NOMO-1 treated with dmso at 0.1 percent for 144 hours (cell line): ENCODE measurements around the gene AK2.
"Not testable (repeated sequence)": the region's sequence is repeated elsewhere in the genome, so short reads cannot be mapped to it uniquely, and the experiment has no call there.

Experiments
- DNase-seq: peaks from one replicate; lab custom pipeline; 2025; ENCODE audit not compliant: unreplicated experiment; lab: John Stamatoyannopoulos, UW

The AK2 gene

DNA sequence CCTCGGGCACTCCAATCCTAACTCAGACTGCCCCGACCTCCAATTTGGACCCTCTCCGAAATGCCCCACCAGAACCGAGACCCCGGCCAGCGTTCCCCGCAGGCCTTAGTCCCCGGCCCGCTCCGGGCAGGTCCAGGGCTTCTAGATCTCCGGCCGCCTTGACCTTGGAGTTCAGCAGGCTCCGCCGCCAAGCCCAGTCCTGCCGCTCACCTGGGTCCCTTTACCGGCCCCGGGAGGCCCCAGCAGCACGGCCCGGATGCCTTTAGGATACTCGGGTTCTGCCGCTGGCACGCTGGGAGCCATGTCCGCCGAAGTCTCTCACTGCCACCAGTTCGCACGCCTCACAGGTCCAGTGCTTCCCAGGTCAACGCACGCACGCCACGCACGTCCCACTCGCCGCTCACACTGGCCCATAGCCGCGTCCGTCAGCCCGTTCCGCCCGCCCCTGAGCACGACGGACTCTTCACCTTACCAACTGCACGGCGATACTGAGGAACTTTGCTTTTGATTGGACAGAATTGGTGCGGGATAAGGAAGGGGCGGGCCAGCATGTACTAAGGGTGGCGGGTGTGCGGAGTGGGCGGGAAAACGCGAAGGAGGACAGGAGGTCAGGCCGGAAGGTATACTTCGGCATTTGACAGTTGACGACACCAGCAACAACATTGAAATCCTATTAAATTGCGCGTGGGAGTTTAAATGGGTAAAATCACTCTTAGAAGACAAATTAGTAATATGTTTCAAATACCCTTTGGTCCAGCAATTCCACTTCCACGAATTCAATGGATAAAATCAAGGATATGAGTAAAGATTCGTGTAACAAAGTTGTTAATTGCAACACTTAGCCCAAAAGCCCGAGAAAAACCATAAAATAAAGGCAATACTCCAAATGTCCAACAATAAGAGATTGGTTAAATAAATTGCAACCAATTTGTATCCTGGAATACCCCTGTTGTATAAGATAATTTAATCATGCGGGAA is at the start of gene AK2:
AK2 (minus strand) TSS at position 358 of the 978 bp plus-strand sequence; CDS start at position 303, 55 bp downstream.
- peak; percentile 100 for DNase-seq

DNA sequence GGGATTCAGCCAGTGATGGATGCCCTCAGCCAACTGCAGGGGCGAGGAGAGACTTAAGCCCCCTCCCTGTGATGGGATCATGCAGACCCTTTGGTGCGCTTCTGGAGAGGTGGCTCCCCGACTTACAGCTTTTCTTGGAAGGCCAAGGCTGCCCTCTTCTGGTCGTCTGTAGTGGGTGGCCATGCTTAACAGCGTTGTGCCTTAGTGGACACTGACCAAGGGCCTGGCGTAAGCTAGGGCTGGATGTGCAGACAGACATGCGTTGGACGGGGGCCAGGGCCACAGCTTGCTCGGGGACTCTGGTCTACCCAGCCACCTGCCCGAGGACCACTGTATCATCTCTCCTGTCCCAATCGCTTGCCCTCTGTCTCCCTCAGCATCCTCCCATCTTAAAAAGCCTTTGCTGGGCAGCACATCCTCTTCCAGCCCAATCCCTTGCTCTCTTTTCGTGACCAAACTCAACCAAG is 49.7 kb upstream of the AK2 start:
- peak; percentile 53 for DNase-seq

DNA sequence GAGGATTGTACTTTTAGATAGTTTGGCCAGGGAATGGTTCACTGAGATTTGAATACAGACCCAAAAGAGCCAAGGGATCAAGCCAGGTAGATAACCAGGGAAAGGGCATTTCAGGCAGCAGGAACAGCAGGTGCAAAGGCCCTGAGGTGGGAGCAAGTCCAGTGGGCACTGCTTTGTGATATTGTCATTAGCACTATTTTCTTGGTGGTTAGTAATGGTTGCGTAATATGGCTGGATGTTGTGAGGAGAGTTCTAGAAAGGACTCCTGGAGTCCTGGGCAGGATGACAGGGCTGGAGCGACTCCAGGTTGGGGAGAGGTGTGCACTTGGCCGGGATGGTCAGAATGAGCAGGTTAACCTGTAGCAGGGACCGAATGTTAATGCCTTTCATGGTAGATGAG is 48.6 kb upstream of the AK2 start:
- no peak for DNase-seq

DNA sequence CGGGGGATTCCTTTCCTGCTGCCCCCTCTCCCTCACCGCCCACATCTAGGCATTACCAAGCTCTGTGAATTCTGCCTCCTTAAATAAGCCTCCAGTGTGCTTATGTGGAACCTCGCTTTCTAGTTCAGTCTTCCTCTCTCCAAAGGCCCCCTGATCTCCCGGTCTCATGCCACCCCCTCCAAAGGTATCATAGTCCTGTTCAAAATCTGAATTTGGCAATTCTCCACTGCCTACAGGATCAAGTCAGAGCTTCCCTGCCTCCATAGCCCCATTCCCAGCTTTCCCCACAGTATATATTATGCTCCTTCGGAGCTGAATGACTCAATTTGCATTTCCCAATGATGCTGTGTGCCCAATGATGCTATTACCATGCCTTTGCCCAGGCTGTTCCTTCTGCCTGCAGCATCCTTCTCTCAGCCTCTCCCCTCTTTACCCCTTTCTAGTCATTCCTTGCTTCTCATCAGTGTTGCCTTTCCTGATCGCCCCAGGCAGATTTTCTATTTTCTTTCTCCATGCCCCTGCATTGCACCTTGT is 46.0 kb upstream of the AK2 start:
- DNase-seq: no peak

DNA sequence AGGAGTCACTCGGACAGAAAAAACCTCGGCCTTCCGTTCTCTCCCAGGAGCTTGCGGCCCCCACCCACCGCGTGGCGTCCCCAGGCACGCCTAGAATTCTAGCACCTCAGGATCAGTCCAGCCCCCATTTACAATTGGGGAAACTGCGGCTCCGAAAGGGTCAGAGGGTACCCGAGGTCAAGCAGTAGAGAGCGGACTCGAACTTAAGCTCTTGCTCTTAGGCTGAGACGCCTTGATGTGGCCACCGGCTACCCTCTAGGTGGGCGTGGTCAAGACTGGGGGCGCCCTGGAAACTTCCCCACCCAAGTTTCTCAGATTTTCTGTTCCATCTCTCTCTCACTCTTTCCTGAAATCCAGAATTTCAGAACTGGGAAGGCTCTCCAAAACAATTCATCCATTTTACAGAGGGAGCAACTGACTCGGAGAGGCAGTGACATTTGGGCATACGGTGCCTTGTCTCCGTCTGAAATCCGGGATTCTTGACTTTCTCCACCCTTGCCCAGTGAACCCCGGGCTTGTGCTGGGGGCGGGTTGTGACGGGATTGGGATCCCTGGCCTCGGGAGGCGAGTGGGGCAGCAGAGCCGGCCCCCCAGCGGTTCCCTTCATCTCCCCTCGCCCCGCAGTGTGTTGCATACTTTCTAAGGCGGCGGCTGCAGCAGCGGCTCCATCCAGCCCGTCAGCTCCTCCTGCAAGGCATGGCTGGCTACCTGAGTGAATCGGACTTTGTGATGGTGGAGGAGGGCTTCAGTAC is 45.0 kb upstream of the AK2 start:
- DNase-seq: no peak

DNA sequence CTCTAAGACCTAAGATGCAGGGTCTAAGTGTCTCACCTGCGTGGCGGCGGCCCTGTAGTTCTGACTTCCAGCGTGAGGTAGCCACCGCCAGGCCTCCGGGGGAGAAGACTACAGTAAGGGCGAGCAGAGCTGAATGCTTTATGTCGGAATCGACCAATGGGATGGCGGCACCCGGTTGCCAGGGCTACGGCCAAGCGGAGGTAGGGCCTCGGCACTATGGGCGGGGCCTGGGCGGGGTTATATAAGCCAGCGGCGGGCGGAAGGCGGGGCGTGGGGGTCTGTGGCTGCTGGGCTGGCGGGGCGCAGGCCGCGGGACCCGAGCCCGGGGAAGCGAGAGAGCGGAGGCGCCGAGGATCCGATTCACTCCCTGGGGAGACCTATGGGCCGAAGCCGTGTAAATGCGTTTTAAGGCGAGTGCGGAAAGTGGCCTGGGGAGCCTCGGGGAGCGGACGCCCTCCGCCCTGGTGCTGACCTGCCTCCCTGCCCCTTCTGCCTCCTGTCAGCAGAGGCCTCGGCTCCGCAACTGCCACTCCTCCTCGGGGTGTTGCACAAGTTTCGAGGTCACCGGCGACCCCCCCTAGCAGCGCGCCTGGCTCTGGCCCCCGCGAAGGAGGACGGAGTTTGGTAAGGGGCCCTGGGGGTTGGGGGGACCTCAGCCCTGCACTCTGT is 44.3 kb upstream of the AK2 start, which contains the start of gene AZIN2:
AZIN2 (plus strand) TSS at position 269 of the 669 bp plus-strand sequence. CDS start 1,097 bp downstream, outside the sequence.
- DNase-seq: peak; percentile 86

DNA sequence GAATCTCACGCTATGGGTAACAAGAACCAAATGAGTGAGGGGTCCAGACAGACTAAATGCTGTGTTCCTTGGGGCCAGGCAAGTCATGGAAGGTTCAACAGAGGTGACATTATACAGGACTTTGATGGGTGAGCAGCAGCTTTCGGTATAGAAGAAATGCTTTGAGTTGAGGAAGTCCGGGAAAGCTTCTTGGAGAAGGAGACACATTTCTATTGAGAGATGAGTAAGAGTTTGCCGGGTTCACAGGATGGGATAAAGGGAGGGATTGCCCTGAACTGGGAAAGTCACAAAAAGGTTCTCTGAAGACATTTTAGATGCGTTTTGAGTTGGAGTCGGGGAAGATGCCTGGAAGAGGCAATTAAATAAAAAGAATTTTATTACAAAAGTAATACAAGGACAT is 43.7 kb upstream of the AK2 start:
- DNase-seq: no peak

DNA sequence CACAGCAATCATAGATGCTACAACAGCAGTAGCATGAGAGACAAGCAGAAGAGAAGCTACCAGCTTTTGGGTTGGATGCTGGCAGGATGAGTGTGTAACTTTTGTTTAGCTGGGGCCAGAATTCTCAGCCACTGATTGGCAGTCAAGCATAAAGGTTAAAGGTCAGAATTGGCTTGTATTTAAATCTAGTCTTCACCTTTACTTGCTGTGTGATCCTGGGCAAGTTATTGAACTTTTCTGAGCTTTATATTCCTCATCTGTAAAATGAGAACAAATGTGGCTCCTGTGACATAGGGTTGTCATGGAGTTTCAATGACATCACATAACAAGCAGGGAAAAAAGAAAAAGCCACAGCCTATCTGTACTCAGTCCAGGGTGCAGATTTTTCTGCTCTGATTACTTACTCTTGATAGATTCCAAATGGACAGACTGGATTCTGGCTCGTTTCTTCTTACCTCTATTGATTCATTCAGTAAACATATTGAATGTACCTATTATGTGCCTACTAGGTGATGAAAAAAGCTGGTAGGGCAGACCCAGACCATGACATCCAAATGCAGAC is 41.4 kb upstream of the AK2 start:
- no peak for DNase-seq

DNA sequence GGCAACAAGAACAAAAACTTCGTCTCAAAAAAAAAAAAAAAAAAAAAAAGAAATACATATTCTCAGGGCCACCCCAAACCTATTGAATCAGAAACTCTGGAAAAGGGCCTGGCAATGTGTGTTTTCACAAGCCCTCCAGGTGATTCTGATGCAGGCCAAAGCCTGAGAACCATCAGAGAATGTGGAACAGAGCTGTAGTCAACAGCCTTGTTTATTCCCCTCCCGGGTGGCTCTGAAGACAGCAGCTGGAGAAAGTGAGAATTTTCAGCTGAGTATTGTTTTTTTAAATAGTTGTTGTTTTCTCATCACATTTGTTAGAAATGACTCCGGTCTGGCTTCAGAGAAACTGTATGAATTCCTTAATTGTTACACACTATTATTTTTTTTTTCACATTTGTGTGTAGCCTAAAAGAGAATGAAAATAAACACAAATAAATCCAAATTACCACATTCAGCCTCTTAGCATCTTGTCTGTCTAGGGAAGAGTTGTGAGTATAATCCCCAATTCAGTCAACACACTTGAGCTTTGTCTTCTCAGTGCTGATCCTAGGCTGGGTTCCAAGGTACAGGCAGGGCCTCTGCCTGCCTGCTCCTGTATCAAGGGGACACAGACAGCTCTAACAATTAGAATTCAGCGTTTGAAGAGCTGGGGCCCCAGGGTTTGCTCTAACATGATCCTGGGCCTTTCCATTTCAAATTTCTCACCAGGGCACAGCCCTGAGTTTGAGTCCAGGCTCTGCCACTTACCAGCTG is 37.7 kb upstream of the AK2 start:
- no peak for DNase-seq

DNA sequence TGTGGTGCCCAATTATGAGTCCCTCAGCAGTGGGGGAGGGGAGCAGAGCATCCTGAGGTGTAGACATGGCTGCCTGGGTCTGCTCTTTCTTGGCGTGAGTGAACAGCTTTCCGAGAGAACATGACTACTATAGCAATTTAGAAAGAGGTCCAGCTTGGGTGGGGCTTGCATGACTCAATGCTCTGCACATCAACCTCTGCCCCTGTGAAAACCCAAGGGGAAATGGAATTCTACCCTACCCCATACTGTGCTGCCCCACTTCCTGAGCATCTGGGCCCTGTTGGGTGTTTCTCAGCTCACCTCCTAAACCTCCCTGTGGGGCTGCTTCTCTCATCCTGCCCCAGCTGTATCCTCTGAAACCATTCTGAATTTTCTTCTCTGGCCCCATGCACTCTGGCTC is 36.0 kb upstream of the AK2 start:
- no peak for DNase-seq

DNA sequence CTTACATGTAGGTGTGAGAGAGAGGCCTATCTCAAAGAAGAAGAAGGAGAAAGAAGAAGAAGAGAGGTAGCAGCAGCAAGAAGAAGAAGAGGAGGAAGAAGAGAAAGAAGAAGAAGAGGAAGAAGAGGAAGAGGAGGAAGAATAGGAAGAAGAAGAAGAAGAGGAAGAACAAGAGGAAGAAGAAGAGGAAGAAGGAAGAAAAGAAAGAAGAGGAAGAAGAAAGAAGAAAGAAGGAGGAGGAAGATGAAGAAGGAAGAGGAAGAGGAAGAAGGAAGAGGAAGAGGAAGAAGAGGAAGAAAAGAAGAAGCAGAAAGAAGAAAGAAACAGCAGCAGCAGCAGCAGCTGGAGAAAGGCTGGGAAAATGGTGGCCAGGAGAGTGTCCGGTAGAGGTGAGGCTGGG is 33.9 kb upstream of the AK2 start:
- DNase-seq: no peak

DNA sequence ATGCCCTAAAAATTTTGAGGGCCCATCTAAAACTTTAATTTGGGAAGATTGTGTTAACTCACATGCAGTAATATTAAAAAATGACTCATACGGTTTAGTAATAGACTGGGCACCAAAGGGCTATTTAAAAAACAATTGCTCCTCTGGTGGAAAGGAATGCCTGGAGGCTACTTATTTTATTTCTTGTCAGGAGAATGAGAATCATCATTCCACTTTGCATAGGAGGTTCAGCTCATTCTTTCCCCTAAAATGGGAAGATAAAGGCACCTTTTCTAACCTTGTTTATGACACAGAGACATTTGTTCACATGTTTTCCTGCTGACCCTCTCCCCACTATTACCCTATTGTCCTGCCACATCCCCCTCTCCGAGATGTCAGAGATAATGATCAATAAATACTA is 31.4 kb upstream of the AK2 start:
- DNase-seq: not testable (repeated sequence)

DNA sequence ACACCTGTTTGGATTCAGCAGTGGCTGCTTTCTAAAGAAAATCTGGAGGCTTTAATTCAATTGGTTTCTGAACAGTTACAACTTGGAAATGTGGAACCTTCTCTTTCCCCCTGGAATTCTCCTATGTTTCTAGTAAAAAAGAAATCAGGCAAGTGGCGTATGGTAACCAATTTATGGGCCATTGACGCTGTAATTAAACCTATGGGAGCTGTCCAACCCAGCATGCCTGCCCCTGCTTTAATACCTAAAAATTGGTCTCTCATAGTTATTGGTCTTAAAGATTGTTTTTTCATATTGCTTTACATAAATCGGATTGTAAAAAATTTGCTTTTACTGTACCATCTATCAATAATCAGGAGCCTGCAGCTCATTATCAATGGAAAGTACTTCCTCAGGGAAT is 29.8 kb upstream of the AK2 start:
- not testable (repeated sequence) for DNase-seq

DNA sequence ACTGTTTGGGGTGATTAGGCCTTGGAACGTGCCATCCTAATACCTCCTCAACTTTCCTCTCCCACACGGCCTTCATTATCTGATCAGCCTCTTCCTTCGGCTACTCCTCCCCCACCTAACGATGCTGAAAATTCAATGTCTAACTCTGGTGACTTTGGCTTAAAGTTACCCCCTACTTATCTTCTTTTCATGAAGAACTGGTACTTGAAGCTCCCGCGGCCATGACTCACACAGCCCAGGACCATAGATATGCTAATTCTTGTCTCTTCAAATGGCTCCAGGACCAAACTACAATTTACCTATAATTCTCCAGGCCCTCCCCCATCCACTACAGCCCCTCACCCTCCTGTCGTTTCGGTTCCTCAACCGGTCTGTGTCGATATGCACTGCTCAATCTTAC is 28.6 kb upstream of the AK2 start:
- DNase-seq: no peak

DNA sequence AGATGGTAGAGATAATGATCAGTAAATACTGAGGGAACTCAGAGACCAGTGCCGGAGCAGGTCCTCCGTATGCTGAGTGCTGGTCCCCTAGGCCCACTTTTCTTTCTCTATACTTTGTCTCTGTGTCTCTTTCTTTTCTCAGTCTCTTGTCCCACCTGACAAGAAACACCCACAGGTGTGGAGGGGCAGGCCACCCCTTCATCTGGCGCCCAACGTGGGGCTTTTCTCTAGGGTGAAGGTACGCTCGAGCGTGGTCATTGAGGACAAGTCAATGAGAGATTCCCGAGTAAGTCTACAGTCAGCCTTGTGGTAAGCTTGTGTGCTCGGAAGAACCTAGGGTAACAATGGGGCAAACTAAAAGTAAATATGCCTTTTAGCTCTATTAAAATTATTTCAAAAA is 27.6 kb upstream of the AK2 start:
- not testable (repeated sequence) for DNase-seq

DNA sequence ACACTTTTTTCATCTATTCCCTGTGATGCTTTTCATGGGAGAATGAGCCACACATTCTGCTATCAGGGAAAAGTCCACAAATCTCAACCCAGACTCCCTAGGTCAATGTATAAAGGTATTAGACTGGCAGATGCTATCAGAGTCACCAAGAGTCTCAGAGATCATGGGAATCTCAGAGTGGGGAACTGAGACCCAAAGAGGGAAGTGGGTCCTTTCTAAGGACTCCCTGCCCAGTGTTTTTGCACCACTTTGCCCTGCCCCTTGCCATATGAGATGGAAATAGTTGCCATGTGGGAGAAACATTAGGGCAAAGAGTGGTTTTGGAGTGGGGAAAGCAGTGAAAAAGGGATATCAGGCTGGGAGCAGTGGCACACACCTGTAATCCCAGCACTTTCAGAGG is 25.2 kb upstream of the AK2 start:
- DNase-seq: no peak

DNA sequence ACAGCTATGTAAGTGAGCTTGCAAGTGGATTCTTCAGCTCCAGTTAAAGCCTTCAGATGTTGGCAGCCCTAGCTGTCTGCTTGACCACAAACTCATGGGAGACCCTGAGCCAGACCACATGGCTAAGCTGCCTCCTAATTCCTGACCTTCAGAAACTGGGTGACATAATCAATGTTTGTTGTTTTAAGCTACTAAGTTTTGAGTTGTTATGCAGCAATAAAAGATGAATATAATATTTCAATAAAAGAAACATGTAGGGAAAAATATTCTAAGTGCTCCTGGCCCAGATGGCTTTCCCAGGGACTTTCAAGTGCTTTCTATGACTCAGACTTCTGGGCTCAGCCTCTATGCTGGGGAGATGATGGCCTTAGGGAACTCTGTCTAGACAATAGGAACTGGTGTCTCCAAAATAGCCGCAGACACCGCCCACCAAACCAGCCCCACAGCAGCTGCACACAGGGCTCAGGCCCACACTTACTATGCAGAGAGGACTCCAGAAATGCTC is 23.9 kb upstream of the AK2 start:
- no peak for DNase-seq

DNA sequence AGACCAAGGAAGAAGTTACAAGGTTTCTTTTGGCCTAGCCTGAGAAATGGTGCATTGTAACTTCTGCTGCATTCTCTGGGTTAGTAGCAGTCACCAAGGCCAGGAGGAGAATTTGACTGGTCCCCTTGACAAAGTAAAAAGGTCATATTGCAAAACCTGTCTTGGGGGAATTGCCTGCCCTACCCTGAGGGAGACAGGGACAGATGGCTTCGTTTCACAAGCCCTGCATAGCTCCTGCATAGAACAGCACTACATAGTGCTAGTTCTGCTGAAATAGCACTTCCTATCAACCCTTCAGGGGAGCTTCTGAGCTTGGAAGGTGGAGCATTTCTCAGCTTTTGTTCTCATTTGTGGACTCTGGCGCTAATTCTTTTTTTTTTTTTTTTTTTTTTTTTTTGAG is 20.4 kb upstream of the AK2 start:
- DNase-seq: peak; percentile 53

DNA sequence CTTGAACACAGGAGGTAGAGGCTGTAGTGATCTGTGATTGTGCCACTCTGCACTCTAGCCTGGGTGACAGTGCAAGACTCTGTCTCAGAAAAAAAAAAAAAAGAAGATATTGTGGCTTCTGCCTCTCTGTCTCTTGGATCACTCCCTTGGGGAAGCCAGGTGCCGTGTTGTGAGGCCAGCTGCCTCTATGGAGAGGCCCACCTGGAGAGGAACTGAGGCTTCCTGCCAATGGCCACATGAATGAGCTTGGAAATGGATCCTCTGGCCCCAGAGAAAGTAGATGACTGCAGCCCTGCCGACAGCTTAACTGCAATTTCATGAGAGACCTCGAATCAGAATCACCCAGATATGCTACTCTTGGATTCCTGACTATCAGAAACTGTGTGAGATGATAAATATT is 19.7 kb upstream of the AK2 start:
- DNase-seq: no peak
